ENCODE results near the gene DIPK1B.

GRCh38 chr9:136725612-136726011, 13.2 kb downstream of the DIPK1B start:
- TF ChIP-seq, protein P1, sequence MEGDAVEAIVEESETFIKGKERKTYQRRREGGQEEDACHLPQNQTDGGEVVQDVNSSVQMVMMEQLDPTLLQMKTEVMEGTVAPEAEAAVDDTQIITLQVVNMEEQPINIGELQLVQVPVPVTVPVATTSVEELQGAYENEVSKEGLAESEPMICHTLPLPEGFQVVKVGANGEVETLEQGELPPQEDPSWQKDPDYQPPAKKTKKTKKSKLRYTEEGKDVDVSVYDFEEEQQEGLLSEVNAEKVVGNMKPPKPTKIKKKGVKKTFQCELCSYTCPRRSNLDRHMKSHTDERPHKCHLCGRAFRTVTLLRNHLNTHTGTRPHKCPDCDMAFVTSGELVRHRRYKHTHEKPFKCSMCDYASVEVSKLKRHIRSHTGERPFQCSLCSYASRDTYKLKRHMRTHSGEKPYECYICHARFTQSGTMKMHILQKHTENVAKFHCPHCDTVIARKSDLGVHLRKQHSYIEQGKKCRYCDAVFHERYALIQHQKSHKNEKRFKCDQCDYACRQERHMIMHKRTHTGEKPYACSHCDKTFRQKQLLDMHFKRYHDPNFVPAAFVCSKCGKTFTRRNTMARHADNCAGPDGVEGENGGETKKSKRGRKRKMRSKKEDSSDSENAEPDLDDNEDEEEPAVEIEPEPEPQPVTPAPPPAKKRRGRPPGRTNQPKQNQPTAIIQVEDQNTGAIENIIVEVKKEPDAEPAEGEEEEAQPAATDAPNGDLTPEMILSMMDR (IDR thresholded peaks at IDR 0.05; ENCODE audit: borderline replicate concordance, extremely low read depth, low read length, poor library complexity, severe bottlenecking), result no peak
- no peak for TF ChIP-seq EZH2 (IDR thresholded peaks at IDR 0.05; ENCODE audit: borderline replicate concordance, low read depth, low read length, severe bottlenecking)
